MV-4-11 (cell line): Measurements from ENCODE around the gene MECP2.
"Not testable (repeated sequence)": the region's sequence is repeated elsewhere in the genome, so short reads cannot be mapped to it uniquely, and the experiment has no call there.

ENCODE experiments used
- DNase-seq: peaks from one replicate; lab custom pipeline; 2025; lab: John Stamatoyannopoulos, UW

MECP2 gene

DNA sequence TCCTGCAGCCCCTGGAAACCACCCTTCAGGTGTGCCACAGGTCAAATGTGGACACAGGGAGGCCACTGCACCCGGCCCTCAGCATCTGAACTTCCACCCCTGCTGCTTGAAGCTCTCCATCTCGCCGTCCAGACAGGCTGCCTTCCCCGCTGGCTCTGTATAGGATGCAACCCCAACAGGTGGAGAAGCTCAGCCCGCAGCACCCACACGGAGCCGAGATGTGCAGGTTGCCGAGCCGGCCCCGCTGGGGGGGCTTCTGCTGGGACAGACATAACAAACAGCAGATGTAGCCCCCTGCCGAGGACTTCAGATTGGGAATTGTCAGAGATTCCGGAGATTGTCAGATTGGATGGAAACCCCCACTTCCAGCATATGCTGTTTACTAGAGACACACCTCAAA lies 104.4 kb downstream of the MECP2 start:
- no peak for DNase-seq

DNA sequence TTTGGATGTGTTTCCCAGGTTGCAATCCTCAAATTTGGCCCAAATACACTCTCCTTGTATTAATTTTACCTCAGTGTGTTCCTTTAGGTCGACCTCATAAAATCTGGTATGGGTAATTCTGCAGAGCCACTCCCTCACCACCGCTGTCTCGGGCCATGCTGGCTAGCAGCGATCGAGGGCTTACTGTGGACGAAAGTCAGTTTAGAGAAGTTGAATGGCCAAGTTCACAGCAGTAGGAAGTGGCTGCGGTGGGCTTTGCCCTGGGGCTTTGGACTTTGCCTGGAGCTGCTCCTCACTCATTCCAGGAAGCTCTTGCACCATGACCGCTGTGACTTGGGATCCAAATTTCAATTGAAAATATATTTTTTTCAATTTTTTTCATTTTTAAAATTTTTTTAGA lies 105.3 kb downstream of the MECP2 start:
- peak; percentile 87 for DNase-seq

DNA sequence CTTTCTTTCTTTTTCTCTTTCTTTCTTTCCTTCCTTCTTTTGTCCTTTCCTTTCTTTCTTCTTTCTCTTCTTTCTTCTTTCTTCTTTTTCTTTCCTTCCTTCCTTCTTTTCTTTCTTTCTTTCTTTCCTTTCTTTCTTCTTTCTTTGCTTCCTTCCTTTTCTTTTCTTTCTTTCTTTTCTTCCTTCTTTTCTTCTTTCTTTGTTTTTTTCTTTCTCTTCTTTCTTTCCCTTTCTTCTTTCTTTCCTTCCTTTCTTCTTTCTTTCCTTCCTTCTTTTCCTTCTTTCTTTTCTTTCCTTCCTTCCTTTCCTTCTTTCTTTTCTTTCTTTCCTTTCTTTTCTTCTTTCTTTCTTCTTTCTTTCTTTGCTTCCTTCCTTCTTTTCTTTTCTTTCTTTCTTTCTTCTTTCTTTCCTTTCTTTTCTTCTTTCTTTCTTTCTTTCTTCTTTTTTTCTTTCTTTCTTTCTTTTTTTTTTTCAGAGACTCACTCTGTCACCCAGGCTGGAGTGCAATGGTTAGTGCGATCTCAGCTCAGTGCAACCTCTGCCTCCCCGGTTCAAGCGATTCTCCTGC lies 106.4 kb downstream of the MECP2 start:
- DNase-seq, result no peak

DNA sequence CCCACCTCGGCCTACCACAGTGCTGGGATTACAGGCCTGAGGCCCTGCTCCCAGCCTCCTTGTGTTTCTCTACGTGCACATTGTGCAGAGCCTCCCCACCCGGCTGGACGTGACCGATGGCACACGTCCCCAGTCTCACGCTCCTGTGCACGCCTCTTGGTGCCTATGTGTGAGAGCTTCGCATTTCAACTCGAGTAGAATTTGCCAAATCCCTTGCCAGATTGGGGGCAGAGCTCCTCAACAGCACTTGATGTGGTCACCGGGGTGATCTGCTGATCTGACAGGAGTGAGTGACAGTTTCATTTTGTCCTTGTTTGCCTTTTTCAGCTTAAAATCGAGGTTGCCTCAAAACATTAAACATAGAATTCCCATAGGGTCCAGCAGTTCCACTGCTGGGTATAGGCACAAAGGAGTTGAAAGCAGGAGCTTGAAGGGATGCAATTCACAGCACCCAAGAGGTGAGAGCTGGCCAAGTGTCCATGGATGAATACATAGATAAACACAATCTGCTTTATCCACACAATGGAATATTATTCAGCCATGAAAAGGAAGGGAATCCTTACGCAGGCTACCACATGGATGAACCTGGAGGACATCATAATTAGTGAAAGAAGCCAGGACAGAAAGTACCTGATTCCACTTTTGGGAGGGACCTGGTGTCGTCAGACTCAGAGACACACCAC lies 107.4 kb downstream of the MECP2 start:
- no peak for DNase-seq

DNA sequence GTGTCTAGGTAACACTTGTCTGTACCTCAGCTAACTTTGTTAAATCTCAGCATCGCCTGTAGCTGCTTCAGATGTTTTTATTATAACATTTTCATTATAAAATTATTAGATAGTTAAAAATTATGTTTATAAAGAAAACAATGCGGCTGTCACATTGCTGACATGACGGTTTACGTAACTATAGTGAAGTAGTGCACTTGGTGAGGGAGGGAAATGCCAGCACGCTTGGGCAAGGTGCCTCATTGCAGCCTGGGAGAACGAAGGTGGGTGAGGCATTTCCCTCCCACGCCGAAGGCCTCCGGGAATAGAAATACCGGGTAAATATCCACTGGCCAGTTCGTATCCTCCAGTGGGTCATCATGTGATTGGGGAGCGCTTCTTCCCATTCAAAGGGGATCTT lies 109.0 kb downstream of the MECP2 start:
- DNase-seq, result no peak

DNA sequence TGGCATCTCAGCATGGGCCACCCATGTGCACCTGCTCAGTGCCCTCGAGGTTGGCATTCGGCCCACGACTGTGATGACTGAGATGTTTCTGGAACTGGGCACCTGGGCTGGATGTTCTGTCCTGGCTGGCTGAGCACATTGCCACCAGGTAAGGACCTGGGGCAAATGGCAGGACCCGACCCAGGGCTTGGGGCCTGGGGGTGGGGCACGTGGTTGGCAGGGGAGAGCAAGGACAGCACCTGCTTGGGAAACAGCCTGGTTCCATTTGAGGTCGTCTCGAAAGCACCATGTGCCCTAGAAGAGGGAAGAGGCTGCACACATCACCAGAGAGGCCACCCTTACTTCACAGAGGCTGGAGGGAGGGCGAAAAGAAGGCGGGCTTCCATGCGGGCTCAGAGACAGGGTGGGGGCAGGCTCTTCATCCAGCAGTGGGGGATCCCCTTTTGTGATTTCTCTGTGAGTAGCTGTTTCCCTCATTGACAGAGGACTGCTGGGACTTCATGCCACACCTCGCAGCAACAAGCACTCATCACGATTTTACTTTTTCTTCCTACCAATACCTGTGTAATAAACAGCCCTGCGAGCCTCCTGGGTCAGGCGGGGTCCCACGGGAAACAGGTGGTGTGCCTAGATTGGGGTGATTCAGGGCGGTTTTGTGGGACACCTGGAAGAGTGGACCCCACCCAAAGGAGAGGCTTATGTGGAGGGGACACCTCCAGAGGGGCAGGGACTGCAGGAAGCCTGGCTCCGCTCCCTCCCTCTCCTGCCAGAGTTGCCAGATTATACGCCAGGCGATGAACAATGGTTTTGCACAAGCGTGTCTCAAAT lies 113.0 kb downstream of the MECP2 start:
- DNase-seq, result peak; percentile 70

DNA sequence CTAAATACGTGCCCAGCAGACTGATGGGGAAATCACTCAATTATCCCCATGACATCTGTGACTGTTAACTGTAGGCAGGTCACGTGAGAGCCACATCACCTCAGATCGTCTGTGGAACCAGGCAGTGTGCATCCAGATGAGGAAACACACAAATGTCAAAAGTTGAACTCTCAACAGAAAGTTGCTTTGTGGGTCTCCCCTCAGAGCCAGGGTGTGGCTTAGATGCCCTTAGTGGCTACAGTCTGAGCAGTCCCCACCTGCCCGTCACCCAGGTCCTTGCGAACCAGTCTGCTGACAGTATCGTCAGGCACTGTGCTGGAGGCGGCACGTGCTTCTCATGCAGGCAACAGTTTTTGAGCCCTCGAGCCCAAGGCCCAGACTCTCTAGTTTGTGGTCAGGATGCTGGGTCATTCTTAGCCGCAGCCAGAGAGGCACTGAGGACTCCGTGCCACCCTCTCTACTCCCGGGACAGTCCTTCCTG lies 114.2 kb downstream of the MECP2 start:
- DNase-seq, result peak; percentile 87

DNA sequence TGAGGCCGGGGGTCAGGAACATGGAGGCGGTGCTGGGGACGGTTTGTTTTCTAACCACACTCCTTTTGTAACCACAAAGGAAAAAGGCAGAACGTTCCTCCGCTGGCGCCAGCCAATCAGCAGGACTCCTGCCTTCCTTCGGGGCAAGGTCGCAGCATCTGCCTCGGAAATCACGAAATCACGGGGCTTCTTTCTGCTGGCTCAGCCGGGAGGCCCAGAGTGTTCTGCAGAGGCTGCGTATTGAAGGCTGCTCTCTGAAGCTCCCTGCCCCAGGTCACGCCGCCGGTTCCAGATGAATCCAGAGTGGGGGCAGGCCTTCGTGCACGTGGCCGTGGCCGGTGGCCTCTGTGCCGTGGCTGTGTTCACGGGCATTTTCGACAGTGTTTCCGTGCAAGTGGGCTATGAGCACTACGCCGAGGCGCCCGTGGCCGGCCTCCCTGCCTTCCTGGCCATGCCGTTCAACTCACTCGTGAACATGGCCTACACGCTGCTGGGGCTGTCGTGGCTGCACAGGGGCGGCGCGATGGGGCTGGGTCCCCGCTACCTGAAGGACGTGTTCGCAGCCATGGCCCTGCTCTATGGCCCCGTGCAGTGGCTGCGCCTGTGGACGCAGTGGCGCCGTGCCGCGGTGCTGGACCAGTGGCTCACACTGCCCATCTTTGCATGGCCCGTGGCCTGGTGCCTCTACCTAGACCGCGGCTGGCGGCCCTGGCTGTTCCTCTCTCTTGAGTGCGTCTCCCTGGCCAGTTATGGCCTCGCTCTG lies 115.6 kb downstream of the MECP2 start:
- DNase-seq, result peak; percentile 89

DNA sequence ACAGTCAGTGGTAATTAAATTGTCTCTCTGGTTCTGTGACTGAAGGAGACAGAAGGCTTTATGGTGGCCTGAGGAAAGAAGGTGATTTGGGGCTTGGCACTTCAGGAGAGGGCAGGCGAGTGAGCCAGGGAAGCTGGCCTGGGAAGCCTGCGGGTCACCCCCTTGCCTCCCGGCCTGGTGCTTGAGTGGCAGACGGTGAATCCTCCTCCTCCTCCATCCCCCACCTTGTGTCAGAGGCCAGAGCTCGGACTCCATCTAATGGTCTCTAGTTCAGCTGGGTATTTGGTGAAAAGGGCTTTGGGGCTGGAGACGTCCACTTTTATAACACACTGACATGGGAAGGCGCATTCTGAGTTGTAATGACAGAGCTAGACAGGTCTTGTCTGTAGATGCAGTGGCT lies 116.3 kb downstream of the MECP2 start:
- DNase-seq, result no peak

DNA sequence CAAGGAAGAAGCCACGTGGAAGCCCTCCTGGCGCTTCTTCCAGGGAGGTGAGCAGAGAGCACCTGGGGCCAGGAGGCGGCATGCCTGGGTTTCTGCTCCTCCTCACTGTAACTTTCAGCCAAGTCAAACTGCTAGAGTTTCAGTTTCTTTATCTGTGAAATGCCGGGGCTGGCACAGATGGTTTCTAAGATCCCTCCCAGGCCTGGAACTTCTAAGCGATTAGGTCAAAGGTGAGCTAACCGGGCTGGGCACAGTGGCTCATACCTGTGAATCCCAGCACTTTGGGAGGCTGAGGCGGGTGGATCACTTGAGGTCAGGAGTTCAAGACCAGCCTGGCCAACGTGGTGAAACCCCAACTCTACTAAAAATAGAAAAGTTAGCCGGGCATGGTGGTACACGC lies 117.1 kb downstream of the MECP2 start:
- DNase-seq, result not testable (repeated sequence)

DNA sequence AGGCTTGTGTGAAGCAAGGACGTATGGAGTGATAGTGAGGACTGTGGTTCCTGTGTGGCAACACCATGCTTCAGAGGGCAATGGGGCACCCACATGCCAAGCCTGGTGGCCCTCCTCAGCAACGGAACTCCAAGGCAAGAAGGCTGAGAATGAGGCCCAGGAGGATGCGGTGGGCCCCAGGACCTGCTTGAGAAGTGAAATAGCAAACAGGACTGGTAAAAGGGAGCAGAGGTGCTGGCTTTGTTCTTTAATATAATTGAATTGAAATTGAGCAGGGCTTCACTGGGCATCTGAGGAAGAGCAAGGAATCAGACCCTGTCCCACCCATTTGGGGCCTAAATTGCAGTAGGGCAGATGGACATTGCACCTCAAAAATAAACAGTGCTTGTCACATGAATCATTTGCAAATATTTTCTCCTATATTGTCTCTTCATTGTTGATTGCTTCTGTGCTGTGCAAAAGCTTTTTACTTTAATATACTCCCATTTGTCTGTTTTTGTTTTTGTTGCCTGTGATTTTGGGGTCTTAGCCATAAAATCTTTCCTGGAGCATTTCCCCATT lies 122.7 kb downstream of the MECP2 start:
- DNase-seq, result peak; percentile 13

DNA sequence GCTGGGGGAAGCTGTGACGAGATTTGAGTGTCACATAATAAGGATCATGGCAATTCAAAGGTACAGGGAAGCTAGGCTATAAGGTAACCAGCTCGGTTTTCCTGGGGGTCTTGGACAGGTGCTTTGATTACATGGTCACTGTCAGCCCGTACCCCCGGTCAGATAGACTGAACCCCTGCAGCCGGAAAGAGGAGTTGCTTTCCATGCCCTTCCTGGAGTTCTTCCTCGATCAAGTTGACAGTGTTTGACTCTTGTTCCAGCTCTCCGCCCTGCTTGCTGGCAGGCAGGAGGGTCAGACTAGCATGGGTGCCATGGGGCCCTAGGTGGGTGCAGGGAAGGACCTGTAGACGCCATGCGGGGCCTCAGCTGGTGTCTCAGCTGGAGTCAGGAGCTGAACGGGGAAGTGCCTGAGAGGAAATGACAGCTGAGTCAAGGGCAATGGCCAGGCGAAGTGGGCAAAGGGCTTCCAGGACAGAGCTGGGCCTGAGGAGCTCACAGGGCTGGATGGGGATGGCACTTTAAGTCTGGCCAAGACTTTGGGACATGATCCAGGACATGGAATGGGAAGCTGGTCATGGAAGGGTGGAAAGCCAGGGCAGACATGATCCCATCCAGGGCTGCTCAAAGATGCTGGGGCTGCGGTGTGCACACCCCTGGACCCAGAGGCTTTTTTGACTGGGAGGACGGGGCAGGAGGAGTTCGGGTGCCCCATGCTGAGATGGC lies 123.4 kb downstream of the MECP2 start:
- DNase-seq, result peak; percentile 24

DNA sequence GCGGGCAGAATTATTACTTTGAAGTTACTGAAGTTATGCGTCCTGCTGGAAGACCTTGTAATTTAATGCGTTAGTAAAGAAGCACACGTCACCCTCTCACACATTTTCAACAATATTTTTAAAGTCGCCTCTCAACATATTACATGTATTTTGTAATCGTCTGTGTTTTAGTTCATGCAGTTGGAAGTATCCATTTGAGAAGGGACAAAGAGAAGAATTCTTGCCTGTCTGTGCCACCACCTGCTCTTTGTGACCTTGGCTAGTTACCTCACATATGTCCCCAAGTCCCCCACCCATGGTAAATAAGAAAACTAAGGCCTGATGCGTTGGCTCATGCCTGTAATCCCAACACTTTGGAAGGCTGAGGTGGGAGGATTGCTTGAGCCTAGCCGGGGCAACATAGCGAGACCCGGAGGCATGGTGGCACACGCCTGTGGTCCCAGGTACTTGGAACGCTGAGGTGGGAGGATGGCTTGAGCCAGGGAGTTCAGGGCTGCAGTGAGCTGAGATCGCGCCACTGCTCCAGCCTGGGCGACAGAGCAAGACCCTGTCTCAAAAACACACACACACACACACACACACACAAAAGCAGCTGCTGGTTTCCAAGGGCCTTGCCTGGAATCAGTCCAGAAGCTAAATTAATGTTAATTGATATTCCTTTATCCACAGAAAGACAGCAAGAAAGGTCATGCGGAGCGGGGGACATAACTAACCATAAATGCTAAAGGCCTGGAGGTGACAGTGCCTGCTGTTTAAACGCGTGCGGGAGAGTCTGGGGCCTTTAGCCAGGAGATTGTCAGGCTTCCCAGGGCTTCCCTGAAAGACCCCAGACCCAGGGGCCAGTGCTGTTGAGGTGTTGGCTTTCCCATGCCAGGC lies 124.2 kb downstream of the MECP2 start:
- no peak for DNase-seq

DNA sequence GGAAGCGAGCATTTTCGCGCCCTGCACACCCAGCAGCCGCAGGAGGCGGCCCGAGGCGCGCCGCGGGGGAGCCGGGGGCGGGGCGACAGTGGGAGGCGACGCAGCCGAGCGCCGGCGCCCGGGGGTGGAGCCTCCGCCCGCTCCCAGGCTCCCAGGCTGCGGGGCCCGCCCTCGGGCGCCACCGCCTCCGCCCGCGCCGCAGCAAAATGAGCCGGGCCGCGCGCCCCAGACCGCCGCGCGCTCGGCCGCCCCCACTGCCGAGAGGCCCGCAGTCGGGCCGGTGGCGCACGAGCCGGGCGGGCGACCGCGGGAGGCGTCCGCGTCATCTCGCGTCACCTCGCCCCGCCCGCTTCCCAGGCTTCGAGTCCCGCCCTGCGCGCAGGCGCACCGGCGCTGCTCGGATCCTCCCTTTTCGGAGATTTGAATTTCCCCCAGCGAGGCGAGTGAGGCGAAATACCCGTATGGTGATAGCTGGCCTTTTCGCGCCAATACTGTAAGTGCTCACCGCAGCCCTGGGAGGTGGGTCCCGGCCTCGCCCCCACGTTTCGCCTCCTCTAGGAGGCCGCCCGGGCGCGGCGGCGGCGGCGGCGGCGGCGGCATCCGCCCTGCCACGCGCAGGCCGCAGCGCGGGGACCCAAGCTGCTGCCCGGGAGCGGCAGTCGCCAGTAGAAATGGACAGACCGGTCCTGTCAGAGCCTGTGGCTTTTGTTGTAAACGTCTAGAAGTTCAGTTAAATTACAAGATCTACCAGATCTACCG lies 125.0 kb downstream of the MECP2 start, which contains the start of gene TMEM187:
TSS of gene TMEM187 (plus strand) at position 387 of the 759 bp plus-strand sequence. CDS start 9,309 bp downstream, outside the sequence.
- DNase-seq, result peak; percentile 81
